IMR-90 (cell line): ENCODE results near the gene GABRQ. TPM values are rescaled to one million over a fixed set of nuclear protein-coding genes. Genes with fewer than 3 reads are reported as not detected.
"Not testable (repeated sequence)": the region's sequence is repeated elsewhere in the genome, so short reads cannot be mapped to it uniquely, and the experiment has no call there.

Experiments used
- ATAC-seq: fragments of 200-7000 bp; cut with Tn5 transposase; 2 replicates; pipeline ENCODE4 v1.9.1; 2020; ENCODE audit warnings: low read depth, mild to moderate bottlenecking, moderate library complexity
- BruUV-seq: library from RNA; stranded (reverse); fragments of 400-500 nt; replicated peaks from 2 replicates; lab custom pipeline; 2021; lab: Mats Ljungman, UMichigan
- CTCF ChIA-PET: fragments of 300-600 bp; formaldehyde crosslinking; extraction: SDS; loops from one replicate; lab custom pipeline; 2021; ENCODE audit warnings: antibody characterized with exemption; lab: Yijun Ruan, JAX
- POLR2A ChIA-PET: fragments of 300-600 bp; sonication (Branson Sonifier 250); formaldehyde crosslinking; loops from one replicate; lab custom pipeline; 2022; ENCODE audit warnings: antibody characterized with exemption; ENCODE audit not compliant: unreplicated experiment; lab: Charles Lee
- DNase-seq: peaks from one replicate; pipeline ENCODE4 v3.0.0; 2013
- H2AFZ ChIP-seq: replicated peaks from 2 replicates; pipeline ENCODE3; 2013; ENCODE audit warnings: low read length, mild to moderate bottlenecking; ENCODE audit not compliant: poor library complexity
- H2AK5ac ChIP-seq: 2 replicates; pipeline ENCODE4 v1.6.1; 2013; ENCODE audit warnings: low read depth, low read length, inconsistent platforms
- H2AK9ac ChIP-seq: replicated peaks from 2 replicates; pipeline ENCODE3; 2013; ENCODE audit warnings: mild to moderate bottlenecking, low read depth, low read length, moderate library complexity; ENCODE audit not compliant: poor library complexity
- H2BK120ac ChIP-seq: 2 replicates; pipeline ENCODE4 v1.6.1; 2013; ENCODE audit warnings: low read depth, low read length, inconsistent platforms
- H2BK15ac ChIP-seq: 3 replicates; pipeline ENCODE4 v1.6.1; 2013; ENCODE audit warnings: low read depth, low read length, inconsistent platforms
- H2BK20ac ChIP-seq: 2 replicates; pipeline ENCODE4 v1.6.1; 2013; ENCODE audit warnings: low read depth, mild to moderate bottlenecking, inconsistent platforms, low read length, moderate library complexity
- H2BK5ac ChIP-seq: 2 replicates; pipeline ENCODE4 v1.6.1; 2013; ENCODE audit warnings: mild to moderate bottlenecking, low read depth, low read length, inconsistent platforms; ENCODE audit not compliant: poor library complexity, severe bottlenecking
- H3K14ac ChIP-seq: replicated peaks from 2 replicates; pipeline ENCODE4 v1.6.1; 2013; ENCODE audit warnings: low read depth, low read length, inconsistent platforms
- H3K18ac ChIP-seq: 2 replicates; pipeline ENCODE4 v1.6.1; 2013; ENCODE audit warnings: low read depth, low read length, control low read depth
- H3K23ac ChIP-seq: 2 replicates; pipeline ENCODE4 v1.6.1; 2013; ENCODE audit warnings: low read depth, low read length, inconsistent platforms
- H3K27ac ChIP-seq: 2 replicates; pipeline ENCODE4 v1.5.1; 2013; ENCODE audit warnings: mild to moderate bottlenecking, control low read depth, low read length; ENCODE audit not compliant: insufficient read depth
- H3K27me3 ChIP-seq: 2 replicates; pipeline ENCODE4 v1.6.1; 2013; ENCODE audit warnings: low read length; ENCODE audit not compliant: control insufficient read depth, insufficient read depth
- H3K36me3 ChIP-seq: 2 replicates; pipeline ENCODE4 v1.6.1; 2013; ENCODE audit warnings: low read length, mixed read lengths; ENCODE audit not compliant: control insufficient read depth, insufficient read depth
- H3K4ac ChIP-seq: 2 replicates; pipeline ENCODE4 v1.6.1; 2013; ENCODE audit warnings: low read depth, low read length, inconsistent platforms
- H3K4me1 ChIP-seq: 2 replicates; pipeline ENCODE4 v1.6.1; 2013; ENCODE audit warnings: low read length, mixed read lengths; ENCODE audit not compliant: control insufficient read depth, insufficient read depth
- H3K4me2 ChIP-seq: 2 replicates; pipeline ENCODE4 v1.6.1; 2013; ENCODE audit warnings: low read depth, mild to moderate bottlenecking, control low read depth, low read length, moderate library complexity
- H3K4me3 ChIP-seq: 2 replicates; pipeline ENCODE4 v1.5.1; 2013; ENCODE audit warnings: low read depth, mild to moderate bottlenecking, control low read depth, low read length, moderate library complexity; ENCODE audit not compliant: insufficient read depth
- H3K56ac ChIP-seq: 2 replicates; pipeline ENCODE4 v1.6.1; 2013; ENCODE audit warnings: low read length, inconsistent platforms; ENCODE audit not compliant: insufficient read depth; ENCODE audit errors: extremely low read depth
- H3K79me1 ChIP-seq, 2 experiments: 2 replicates each; pipeline ENCODE4 v1.6.1; 2013; ENCODE audit warnings: low read length in 2 of 2, inconsistent platforms in 1 of 2, low read depth in 1 of 2
- H3K9ac ChIP-seq: 2 replicates; pipeline ENCODE4 v1.6.1; 2013; ENCODE audit warnings: low read depth, low read length, control low read depth
- H3K9me1 ChIP-seq: 2 replicates; pipeline ENCODE4 v1.6.1; 2013; ENCODE audit warnings: low read length, inconsistent platforms; ENCODE audit not compliant: insufficient read depth
- H3K9me3 ChIP-seq: 2 replicates; pipeline ENCODE4 v1.6.1; 2013; ENCODE audit warnings: low read length; ENCODE audit not compliant: control insufficient read depth, insufficient read depth
- H4K20me1 ChIP-seq: 2 replicates; pipeline ENCODE4 v1.6.1; 2013; ENCODE audit warnings: low read length, inconsistent platforms; ENCODE audit not compliant: insufficient read depth
- H4K5ac ChIP-seq: 2 replicates; pipeline ENCODE4 v1.6.1; 2013; ENCODE audit warnings: mild to moderate bottlenecking, low read depth, low read length, control low read depth
- H4K8ac ChIP-seq, 2 experiments: 2 replicates each; pipeline ENCODE4 v1.6.1; 2013; ENCODE audit warnings: low read depth in 2 of 2, low read length in 2 of 2, control low read depth in 1 of 2, inconsistent platforms in 1 of 2
- H4K91ac ChIP-seq: 2 replicates; pipeline ENCODE4 v1.6.1; 2013; ENCODE audit warnings: low read depth, low read length, inconsistent platforms; ENCODE audit not compliant: insufficient read depth
- CHD1 ChIP-seq: IDR thresholded peaks from 2 replicates; pipeline ENCODE4 v1.6.1; 2012; ENCODE audit warnings: low read depth, low read length, improper control_type of control experiment
- MAZ ChIP-seq: IDR thresholded peaks from 2 replicates; pipeline ENCODE4 v1.6.1; 2012; ENCODE audit warnings: low read depth, mild to moderate bottlenecking, low read length, improper control_type of control experiment, moderate library complexity, borderline replicate concordance
- NFE2L2 ChIP-seq: fragments of 150-350 bp; IDR thresholded peaks from 2 replicates; pipeline ENCODE4 v1.6.1; 2016; ENCODE audit warnings: low read depth, mild to moderate bottlenecking, low read length
- RFX5 ChIP-seq: IDR thresholded peaks from 2 replicates; pipeline ENCODE4 v1.8.0; 2012; ENCODE audit warnings: low read depth, mild to moderate bottlenecking, low read length, moderate library complexity
- USF2 ChIP-seq: fragments of 150-350 bp; IDR thresholded peaks from 2 replicates; pipeline ENCODE4 v1.6.1; 2017; ENCODE audit warnings: mild to moderate bottlenecking, antibody characterized with exemption, low read length, low read depth
- WGBS, 2 experiments: methylation state at CpG; one replicate each; pipeline versions ENCODE4 v1.1.5 to v1.1.7; 2013; ENCODE audit warnings: missing lambda C conversion rate in 2 of 2; ENCODE audit not compliant: insufficient read length in 1 of 2; ENCODE audit errors: extremely low coverage in 2 of 2; 5-methylcytosine and 5-hydroxymethylcytosine counted together
- dilution Hi-C: fragments of 300-500 bp; cut with HindIII; formaldehyde crosslinking; loops from one replicate; pipeline ENCODE4 v1.14.3; 2018; ENCODE audit warnings: low sequenced_read_pairs; ENCODE audit not compliant: unreplicated experiment
- in situ Hi-C: fragments of 300-500 bp; cut with MboI; formaldehyde crosslinking; loops from 3 replicates; pipeline ENCODE4 v1.14.3; 2019; ENCODE audit warnings: low sequenced_read_pairs, inconsistent platforms, mixed read lengths
- intact Hi-C: fragments of 100-400 bp; cut with micrococcal nuclease; formaldehyde crosslinking; loops from 2 replicates; pipeline ENCODE4 v1.10.0; 2022
- polyA plus RNA-seq, 3 experiments: library from polyadenylated mRNA; depleted of rRNA; stranded (reverse); fragments of >200 nt; gene quantifications; 2 replicates each; pipeline ENCODE4 v1.2.3, GENCODE V29; 2012; ENCODE audit warnings: low replicate concordance in 1 of 3
- total RNA-seq: library from RNA; depleted of rRNA; stranded (reverse); fragments of >200 nt; gene quantifications from 2 replicates; pipeline ENCODE4 v1.2.3, GENCODE V29; 2012

Gene GABRQ
- total and polyA plus RNA-seq, 2 of the 4 experiments (the other 2 are of a cell fraction) = under 0.01 to 0.03 TPM

- Histone ChIP-seq H3K9me3 (no peaks in the 10 kb centered on the region), H2AK5ac (no peak overlapping the region), H2AK9ac (no peak overlapping the region), H3K27ac (no peak overlapping the region), H3K27me3 (no peaks in the 10 kb centered on the region), H4K91ac (no peak overlapping the region), H2BK120ac (no peak overlapping the region), H4K8ac (no peak overlapping the region), H2BK15ac (no peak overlapping the region), H2AFZ (no peak overlapping the region), H3K4me1 (no peaks in the 10 kb centered on the region), H2BK5ac (no peak overlapping the region), H4K20me1 (no peaks in the 10 kb centered on the region), H3K4me2 (no peak overlapping the region), H3K9me1 (no peaks in the 10 kb centered on the region), H3K14ac (no peak overlapping the region), H3K4ac (no peak overlapping the region), H4K5ac (no peak overlapping the region), H2BK20ac (no peak overlapping the region), H3K79me1 (no peaks in the 10 kb centered on the region), H3K23ac (no peak overlapping the region), H3K36me3 (no peaks in the 10 kb centered on the region), H3K4me3 (no peak overlapping the region), H3K56ac (no peak overlapping the region), H3K18ac (no peak overlapping the region), H3K9ac (no peak overlapping the region)
- ChIA-PET CTCF (no interaction called here), POLR2A (no interaction called here)
- TF ChIP-seq CHD1 = no peak
- TF ChIP-seq RFX5 = no peak
- TF ChIP-seq MAZ = no peak
- TF ChIP-seq NFE2L2 = 0 out of 2 replicates have a peak, but pooled peaks have one; percentile 3
- no peak for TF ChIP-seq USF2
- no peak for ATAC-seq
- no CpG with 5 or more reads among the region's 2 CpGs for WGBS, 2 experiments
- in situ Hi-C loops (no loop called here), intact Hi-C loops (no loop called here), dilution Hi-C loops (no loop called here)
- no TSS peak for BruUV-seq
- DNase-seq = no peak
Observed at GRCh38 chrX:152674135-152674534, 36.4 kb downstream of the GABRQ start.

- H2BK15ac ChIP-seq, H2AFZ ChIP-seq, H2BK20ac ChIP-seq, H4K91ac ChIP-seq, CTCF ChIA-PET, H2AK5ac ChIP-seq, intact Hi-C loops, H3K27ac ChIP-seq, H3K36me3 ChIP-seq, H4K8ac ChIP-seq, BruUV-seq, H3K9ac ChIP-seq, POLR2A ChIA-PET, H3K4ac ChIP-seq, H3K4me1 ChIP-seq, H3K9me1 ChIP-seq, H3K23ac ChIP-seq, H3K14ac ChIP-seq, H4K5ac ChIP-seq, DNase-seq, H3K9me3 ChIP-seq, H2AK9ac ChIP-seq, H3K18ac ChIP-seq, H3K56ac ChIP-seq, H2BK120ac ChIP-seq, H3K4me2 ChIP-seq, H4K20me1 ChIP-seq, dilution Hi-C loops, H2BK5ac ChIP-seq, H3K79me1 ChIP-seq, ATAC-seq, in situ Hi-C loops, H3K4me3 ChIP-seq, H3K27me3 ChIP-seq: not testable (repeated sequence)
- WGBS, 2 experiments = no CpG with 5 or more reads among the region's 3 CpGs
Observed at GRCh38 chrX:152674652-152675051, 37.0 kb downstream of the GABRQ start.
